HG02981 (cell line): ENCODE data around the gene CRYAB.
"Not testable (repeated sequence)": the region's sequence is repeated elsewhere in the genome, so short reads cannot be mapped to it uniquely, and the experiment has no call there.

Experiments used
- ATAC-seq: cut with Tn5 transposase; IDR thresholded peaks from one replicate; pipeline ENCODE4 v1.9.1; 2021; ENCODE audit warnings: mild to moderate bottlenecking, moderate library complexity; ENCODE audit not compliant: unreplicated experiment

CRYAB gene

GRCh38 chr11:111910676-111911562 is 651 bp downstream of the CRYAB start:
- ATAC-seq: no peak

DNA sequence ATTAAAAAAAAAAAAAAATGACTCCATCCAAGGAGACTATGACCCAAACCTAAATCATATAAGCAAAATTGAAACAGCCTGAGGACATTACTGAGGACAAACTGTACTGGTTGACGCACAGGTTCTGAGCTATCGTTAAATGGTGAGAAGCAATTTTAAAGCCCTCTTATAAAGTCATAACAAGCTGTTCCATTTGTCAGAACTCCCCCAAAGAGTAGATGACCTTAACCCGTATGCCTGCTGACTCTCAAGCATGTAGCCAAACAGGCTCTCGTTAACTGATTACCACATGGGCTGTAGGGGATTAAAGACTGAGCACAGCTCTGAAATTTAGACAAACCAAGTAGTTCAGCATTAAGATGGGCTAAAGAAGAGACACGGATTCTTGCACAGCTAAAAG is 2.2 kb downstream of the CRYAB start:
- no peak for ATAC-seq

GRCh38 chr11:111908639-111909305 is 2.8 kb downstream of the CRYAB start:
- no peak for ATAC-seq

- no peak for ATAC-seq
Measured at GRCh38 chr11:111906680-111907079, 4.9 kb downstream of the CRYAB start.

- ATAC-seq: no peak
Measured at GRCh38 chr11:111905411-111905810, 6.2 kb downstream of the CRYAB start.

DNA sequence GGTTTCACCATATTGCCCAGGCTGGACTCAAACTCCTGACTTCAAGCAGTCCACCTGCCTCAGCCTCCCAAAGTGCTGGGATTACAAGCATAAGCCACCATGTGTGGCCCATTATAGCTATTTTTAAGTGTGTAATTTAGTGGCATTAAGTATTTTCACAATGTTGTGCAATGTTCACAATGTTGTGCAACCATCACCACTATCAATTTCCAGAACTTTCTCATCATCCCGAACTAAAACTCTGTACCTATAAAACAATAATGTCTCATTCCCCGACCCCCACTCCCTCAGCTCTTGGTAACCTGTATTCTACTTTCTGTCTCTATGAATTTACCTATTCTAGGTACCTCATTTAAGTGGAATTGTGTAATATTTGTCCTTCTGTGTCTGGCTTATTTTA is 24.7 kb downstream of the CRYAB start:
- no peak for ATAC-seq

DNA sequence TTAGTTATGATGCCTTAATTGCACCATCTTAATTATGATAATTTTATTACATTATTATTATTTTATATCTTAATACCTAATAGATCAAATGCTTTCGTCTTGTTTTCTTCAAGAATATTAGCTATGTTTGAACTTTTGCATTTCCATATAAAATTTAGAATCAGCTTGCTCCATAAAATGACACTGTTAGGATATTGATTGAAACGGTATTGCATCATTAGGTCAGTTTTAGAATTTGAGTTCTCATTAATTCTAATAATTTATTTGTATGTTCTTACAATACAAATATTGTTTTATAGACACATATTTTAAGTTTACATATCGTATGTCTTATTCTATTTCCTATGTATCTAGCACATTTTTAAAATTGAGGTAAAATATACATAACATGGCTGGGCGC is 25.5 kb downstream of the CRYAB start:
- ATAC-seq: no peak

DNA sequence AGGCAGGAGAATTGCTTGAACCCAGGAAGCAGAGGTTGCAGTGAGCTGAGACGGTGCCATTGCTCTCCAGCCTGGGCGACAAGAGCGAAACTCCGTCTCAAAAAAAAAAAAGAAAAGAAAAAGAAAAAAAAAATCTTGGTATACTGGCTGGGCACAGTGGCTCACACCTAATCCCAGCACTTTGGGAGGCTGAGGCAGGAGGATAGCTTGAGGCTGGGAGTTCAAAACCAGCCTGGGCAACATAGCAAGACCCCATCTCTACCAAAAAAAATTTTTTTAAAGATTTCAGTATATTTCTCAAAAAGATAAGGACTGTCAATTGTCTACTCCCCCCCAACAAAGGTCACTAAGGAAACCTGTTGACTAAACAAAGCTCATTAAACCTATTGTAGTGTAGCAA is 26.5 kb downstream of the CRYAB start:
- not testable (repeated sequence) for ATAC-seq

DNA sequence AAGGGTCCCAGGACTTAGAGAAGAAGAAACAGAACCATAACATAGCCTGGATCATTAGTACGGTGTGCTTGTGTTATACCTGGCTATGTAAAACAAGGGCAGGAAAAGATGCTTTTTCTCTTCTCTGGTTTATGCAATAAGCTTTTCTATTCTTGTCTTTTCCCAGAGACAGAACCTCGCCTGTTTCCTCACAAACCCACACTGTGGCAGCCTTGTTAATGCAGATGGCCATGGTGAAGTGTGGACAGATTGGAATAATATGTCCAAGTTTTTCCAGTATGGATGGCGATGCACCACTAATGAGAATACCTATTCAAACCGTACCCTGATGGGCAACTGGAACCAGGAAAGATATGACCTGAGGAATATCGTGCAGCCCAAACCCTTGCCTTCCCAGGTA is 29.4 kb downstream of the CRYAB start:
- no peak for ATAC-seq

DNA sequence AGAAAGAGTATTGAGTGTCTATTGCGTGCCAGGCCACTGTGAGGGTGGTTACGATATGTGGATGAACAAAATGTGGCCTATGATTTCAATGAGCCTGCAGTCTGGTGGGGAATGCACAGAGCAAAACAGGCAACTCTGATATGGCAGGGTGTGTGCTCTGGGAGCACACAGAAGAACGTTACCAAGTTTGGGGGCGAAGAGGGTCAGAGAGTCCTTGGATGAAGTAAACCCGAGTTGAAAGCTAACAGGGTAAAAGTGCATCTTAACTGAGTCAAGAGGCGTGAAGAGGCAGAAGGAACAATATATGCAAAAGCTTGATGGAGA is 32.0 kb downstream of the CRYAB start:
- ATAC-seq: no peak

GRCh38 chr11:111878849-111879636 is 32.5 kb downstream of the CRYAB start, which contains the start of the genes CFAP68 and FDXACB1:
Gene CFAP68, plus strand, starts transcription at chr11:111879541. Its CDS starts 20 bp downstream, at chr11:111879561.
Gene FDXACB1, minus strand, starts transcription at chr11:111879165. Its CDS starts 33 bp downstream, at chr11:111879132.
- peak; percentile 90 for ATAC-seq

- ATAC-seq: peak; percentile 2
Measured at GRCh38 chr11:111878385-111878848, 33.2 kb downstream of the CRYAB start.

DNA sequence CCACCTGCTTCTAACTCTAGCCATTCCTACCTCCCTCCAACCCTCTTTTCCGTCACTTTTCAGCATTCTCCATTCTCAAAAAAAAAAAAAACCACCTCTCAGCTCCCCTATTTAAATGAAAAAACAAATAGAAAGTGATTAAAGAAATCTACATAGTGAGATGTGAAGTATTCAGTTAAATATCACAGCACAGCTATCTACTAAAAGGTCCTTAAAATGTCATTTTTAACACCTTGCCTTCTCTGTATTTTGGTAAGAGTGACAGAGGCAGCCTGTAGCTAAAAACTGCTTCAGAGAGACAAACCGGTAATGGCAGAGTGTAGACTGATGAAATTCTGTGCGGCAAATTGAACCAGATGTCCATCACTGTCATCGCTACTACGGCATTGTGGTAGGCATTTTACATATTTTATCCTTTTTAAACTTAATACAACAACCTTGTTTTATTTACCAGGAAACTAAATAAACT is 39.8 kb downstream of the CRYAB start:
- ATAC-seq: no peak

DNA sequence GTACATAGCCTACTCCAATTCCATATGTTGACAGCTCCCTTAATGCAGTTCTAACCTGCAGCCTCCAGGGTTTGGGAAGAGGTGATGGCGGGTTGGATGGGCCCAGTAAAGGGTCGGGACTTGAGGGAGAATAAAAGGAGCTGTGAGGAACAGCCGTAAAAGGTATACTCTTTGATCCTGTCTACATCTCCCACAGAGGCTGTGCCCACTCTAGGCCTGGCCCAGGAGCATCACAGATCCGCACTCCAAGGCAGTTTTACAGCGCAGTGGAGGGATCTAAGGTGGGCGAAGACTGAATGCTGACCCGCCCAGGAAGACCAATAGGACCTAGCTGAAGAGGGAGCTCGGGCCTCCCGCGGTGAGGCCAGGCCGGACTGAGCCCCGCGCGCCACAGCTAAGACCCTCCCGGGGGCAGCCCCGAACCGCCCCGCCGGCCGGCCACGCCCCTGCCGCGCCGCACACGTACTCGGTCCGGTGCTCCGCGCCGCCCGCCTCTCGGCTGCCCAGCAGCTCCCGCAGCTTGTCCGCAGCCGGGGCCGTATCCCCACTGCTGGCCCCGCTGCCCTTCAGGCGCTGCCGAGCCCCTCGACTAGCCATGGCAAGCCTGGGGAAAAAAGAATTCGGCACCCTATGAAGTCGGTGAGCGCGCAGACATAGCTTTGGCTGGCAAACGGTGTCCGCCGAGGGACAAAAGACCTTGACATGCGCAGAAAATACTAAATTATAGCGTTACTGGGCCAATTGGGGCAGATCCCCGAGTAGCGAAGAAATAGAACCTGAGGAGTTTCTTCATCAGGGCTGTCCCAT is 40.5 kb downstream of the CRYAB start, which contains the start of gene ALG9:
ALG9 (minus strand) TSS at position 696 of the 807 bp plus-strand sequence; CDS start at position 597, 99 bp downstream.
- ATAC-seq: peak; percentile 79

GRCh38 chr11:111870522-111870885 is 41.1 kb downstream of the CRYAB start:
- ATAC-seq: peak; percentile 8

GRCh38 chr11:111870113-111870512 is 41.5 kb downstream of the CRYAB start:
- no peak for ATAC-seq

- ATAC-seq: no peak
Measured at GRCh38 chr11:111860257-111860656, 51.3 kb downstream of the CRYAB start.
